Measurements from ENCODE around the gene NELFE. TPM values are rescaled to one million over a fixed set of nuclear protein-coding genes. Genes with fewer than 3 reads are reported as not detected.

The NELFE gene
- total RNA-seq, 4 donors from 2014 or later: 83.2 to 114 (median 106) TPM

- TF ChIP-seq POLR2A (IDR thresholded peaks at IDR 0.05): no peak
- no peak for TF ChIP-seq CTCF (IDR thresholded peaks at IDR 0.05)
- no peak overlapping the region for H3K4me3 ChIP-seq (replicated peaks in 1 of 3)
- 73 to 84% methylated on average over 9 to 24 of the region's 24 CpGs for WGBS, 2 donors
- no peaks in the 10 kb centered on the region for H3K27me3 ChIP-seq
- H3K36me3 ChIP-seq: peaks cover 9 to 11% of the 10 kb centered on the region in 2 donors
- intact Hi-C loops (cut with DNase I): no loop called here
- DNase-seq: no peak
- no peak overlapping the region for H3K27ac ChIP-seq
- H3K9me3 ChIP-seq: no peaks in the 10 kb centered on the region
- H3K4me1 ChIP-seq: peaks cover 0 to 19% of the 10 kb centered on the region in 2 donors
These were observed 11.6 kb downstream of the NELFE start for GRCh38 chr6:31947070-31947675.

GRCh38 chr6:31946370-31946885 lies 12.3 kb downstream of the NELFE start:
- Histone ChIP-seq H3K36me3 (peaks cover 2 to 4% of the 10 kb centered on the region in 2 donors), H3K27ac (peak overlapping the region in 2 of 3 donors; percentile 74 to 87), H3K9me3 (no peaks in the 10 kb centered on the region), H3K4me3 (replicated peaks in 1 of 3) (peak overlapping the region in 1 of 3 donors; percentile 12), H3K4me1 (peaks cover 0 to 19% of the 10 kb centered on the region in 2 donors), H3K27me3 (no peaks in the 10 kb centered on the region)
- 71 to 79% methylated on average over 11 of the region's 11 CpGs for WGBS, 2 donors
- no peak for DNase-seq
- no peak for TF ChIP-seq POLR2A (IDR thresholded peaks at IDR 0.05)
- intact Hi-C loops (cut with DNase I): no loop called here

GRCh38 chr6:31945507-31946369 lies 13.0 kb downstream of the NELFE start, which contains the start of gene CFB:
Gene CFB (plus strand): TSS chr6:31946095. CDS start chr6:31946222, 127 bp downstream.
- intact Hi-C loops (cut with DNase I): no loop called here
- peak; percentile 70 to 81 for DNase-seq
- no peak for TF ChIP-seq CTCF (IDR thresholded peaks at IDR 0.05)
- TF ChIP-seq POLR2A (IDR thresholded peaks at IDR 0.05): peak in 1 of 2 donors; percentile 14

GRCh38 chr6:31945154-31945506 lies 13.6 kb downstream of the NELFE start:
- TF ChIP-seq POLR2A (IDR thresholded peaks at IDR 0.05) (no peak), CTCF (IDR thresholded peaks at IDR 0.05) (no peak)
- Histone ChIP-seq H3K9me3 (no peaks in the 10 kb centered on the region), H3K27me3 (no peaks in the 10 kb centered on the region), H3K36me3 (no peaks in the 10 kb centered on the region), H3K27ac (peak overlapping the region; percentile 74 to 87 (median 75)), H3K4me3 (replicated peaks in 1 of 3) (no peak overlapping the region), H3K4me1 (peaks cover 0 to 19% of the 10 kb centered on the region in 2 donors)
- intact Hi-C loops (cut with DNase I): no loop called here
- 81 to 88% methylated on average over 9 of the region's 9 CpGs for WGBS, 2 donors
- DNase-seq: no peak

More at GRCh38 chr6:31945507-31946369, 13.0 kb downstream of the NELFE start, which contains the start of gene CFB:
- no peaks in the 10 kb centered on the region for H3K36me3 ChIP-seq
- WGBS, 2 donors: 33 to 50% methylated on average over 11 of the region's 11 CpGs
- no peaks in the 10 kb centered on the region for H3K9me3 ChIP-seq
- H3K27ac ChIP-seq: peak within 1 kb of the TSS; percentile 74 to 87 (median 75)
- peaks cover 0 to 19% of the 10 kb centered on the region in 2 donors for H3K4me1 ChIP-seq
- peak within 1 kb of the TSS in 1 of 3 donors; percentile 12 for H3K4me3 ChIP-seq (replicated peaks in 1 of 3)
- no peaks in the 10 kb centered on the region for H3K27me3 ChIP-seq

- 75 to 82% methylated on average over 3 of the region's 3 CpGs for WGBS, 2 donors
These were observed 15.0 kb downstream of the NELFE start for GRCh38 chr6:31943742-31944141.

More at GRCh38 chr6:31943742-31944141, 15.0 kb downstream of the NELFE start:
- Histone ChIP-seq H3K27ac (no peak overlapping the region), H3K27me3 (no peaks in the 10 kb centered on the region), H3K4me1 (peaks cover 0 to 19% of the 10 kb centered on the region in 2 donors), H3K9me3 (no peaks in the 10 kb centered on the region), H3K36me3 (no peaks in the 10 kb centered on the region), H3K4me3 (replicated peaks in 1 of 3) (no peak overlapping the region)
- TF ChIP-seq POLR2A (IDR thresholded peaks at IDR 0.05) (no peak), CTCF (IDR thresholded peaks at IDR 0.05) (no peak)
- DNase-seq: no peak
- intact Hi-C loops (cut with DNase I): no loop called here
